ENCODE measurements around the gene LGALS3BP.

LGALS3BP gene

GRCh38 chr17:78934681-78935418, 44.9 kb downstream of the LGALS3BP start:
- DNase-seq, result no peak

GRCh38 chr17:78933959-78934568, 45.7 kb downstream of the LGALS3BP start:
- DNase-seq, result no peak

- DNase-seq, result no peak
These were observed 46.4 kb downstream of the LGALS3BP start for GRCh38 chr17:78933025-78933958.

DNA sequence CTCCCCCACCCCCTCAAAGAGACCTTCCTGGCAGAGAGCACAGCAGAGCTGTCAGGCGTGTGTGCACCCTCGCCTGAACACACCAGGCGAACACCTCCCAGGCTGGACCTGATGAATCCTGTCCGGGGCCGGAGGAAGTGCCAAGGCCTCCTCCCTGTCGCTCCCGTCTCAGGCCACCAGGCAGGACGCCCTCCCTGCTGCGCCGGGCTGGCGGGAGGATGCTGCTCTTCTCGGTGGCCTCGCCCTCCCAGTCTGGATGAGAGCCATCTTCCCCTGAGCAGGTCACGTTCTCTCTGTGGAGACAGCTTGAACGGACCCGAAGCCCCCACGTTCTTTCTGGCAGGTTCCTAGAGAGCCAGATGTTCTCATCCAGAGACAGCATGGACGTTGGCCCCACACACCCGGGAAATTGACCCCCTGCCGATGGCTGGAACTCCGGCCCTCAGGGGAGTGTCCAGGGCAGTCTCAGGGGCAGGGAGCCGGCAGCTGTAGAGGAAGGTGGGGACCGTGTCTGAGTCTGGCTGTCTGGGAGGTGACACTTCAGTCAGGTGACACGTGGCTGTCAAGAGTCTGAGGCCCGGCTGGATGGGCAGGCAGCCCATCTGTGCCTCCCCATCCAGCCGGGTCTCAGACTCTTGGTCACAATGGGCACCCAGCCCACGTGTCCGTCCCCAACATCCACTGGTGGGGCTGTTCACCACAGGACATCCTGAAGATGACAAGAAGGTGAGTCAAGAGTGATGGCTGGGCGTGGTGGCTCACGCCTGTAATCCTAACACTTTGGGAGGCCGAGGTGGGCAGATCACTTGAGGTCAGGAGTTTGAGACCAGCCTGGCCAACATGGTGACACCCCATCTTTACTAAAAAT, 49.6 kb downstream of the LGALS3BP start:
- DNase-seq, result no peak

DNA sequence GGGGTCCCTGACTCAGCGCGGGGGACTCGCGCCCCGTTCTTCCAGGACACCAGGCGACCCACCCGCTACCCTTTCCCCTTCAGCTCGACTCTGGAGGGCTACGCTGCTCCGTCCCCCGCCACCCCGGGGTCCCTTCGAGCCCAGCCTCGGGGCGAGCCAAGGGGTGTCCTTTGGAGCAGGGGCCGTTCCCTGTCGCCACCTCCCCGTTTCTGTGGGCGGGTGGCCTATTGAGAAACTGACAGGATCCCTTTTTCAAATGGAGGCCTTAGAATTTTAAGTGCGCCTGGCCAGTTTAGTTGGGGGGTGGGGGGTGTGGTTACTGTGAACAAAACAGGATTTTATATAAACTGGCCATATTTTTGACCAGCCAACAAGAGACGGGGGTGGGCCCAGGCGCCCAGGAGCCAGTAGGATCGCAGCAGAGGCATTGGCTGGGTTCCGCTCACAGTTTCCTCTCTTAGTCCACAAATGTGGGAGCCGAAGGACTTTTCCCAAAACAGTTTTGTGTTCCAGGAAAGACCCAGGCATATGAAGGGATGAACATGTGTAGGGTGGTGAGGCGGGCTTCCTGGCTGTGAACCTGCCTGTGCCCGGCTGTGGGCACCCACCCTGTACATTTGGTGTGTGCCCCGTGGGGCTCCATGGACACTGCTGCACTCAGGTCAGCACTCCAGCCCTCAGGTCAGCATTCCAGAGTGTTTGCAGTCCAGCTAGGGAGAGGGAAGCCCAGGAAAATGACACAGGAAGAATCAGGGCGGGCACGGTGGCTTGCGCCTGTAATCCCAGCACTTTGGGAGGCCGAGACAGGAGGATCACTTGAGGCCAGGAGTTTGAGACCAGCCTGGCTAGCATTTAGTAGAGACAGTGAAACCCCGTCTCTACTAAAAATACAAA, 53.8 kb downstream of the LGALS3BP start:
- no peak for DNase-seq

- DNase-seq, result no peak
These were observed 54.5 kb downstream of the LGALS3BP start, which contains the start of gene TIMP2 for GRCh38 chr17:78925234-78925633. TIMP2 (minus strand) TSS chr17:78925387; CDS start chr17:78925088, 299 bp downstream.

GRCh38 chr17:78924481-78925151, 55.1 kb downstream of the LGALS3BP start:
- no peak for DNase-seq

DNA sequence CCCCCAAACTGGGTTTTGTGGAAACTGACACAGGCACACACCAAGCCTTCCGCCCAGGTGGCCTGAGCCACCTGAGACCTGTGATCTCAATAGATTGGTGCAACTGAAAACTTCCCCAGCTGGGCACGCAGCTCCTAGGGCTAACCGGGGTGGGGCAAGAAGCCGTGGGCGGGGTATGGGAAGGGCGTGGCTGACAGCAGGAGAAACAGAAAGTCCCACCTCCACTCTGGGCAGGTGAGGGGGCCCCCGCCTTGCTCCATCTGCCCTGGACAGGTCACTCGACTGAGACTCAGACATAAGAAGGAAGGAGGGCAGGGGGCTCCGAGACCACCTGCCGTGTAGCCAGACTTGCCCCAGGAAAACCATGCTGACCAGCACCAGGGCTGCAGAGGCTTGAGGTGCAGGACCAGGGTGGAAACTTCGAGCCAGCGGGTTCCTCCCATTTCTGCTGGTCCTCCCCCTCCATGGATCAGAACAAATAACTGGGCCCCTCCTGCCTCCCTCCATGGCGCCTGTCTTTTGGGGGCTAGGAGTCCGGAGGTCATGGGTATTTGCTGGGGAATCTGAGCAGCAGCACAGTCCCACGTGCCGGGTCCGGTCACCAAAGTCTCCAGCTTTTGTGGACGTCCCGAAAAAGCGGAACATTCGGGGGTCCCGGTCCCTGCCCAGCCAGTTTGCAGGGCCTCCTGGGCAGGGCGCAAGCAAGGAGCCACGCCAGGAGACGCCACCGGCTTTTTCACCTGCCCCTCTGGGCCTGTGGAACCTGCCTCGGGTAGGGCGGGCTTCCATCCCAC, 55.9 kb downstream of the LGALS3BP start:
- no peak for DNase-seq

GRCh38 chr17:78922816-78923498, 56.8 kb downstream of the LGALS3BP start:
- no peak for DNase-seq

- DNase-seq, result no peak
These were observed 58.2 kb downstream of the LGALS3BP start for GRCh38 chr17:78921437-78921971.

All from NCI-H187 treated with DMSO at 0.1 percent for 48 hours (cell line).